Mucosa of descending colon (tissue), 3 donors: ENCODE results near the gene SCGN. TPM values are rescaled to one million over a fixed set of nuclear protein-coding genes. Genes with fewer than 3 reads are reported as not detected.

Experiments
- ATAC-seq: fragments of 200-7000 bp; cut with Tn5 transposase; one replicate; pipeline ENCODE4 v1.9.1; 2020; ENCODE audit warnings: mild to moderate bottlenecking, moderate library complexity
- DNase-seq, 3 donors: peaks; one replicate each; pipeline ENCODE4 v3.0.0-alpha.2; 2020
- H3K36me3 ChIP-seq: fragments of 200-600 bp; one replicate; pipeline ENCODE4 v1.8.0; 2021; ENCODE audit warnings: low read depth, mild to moderate bottlenecking
- H3K4me1 ChIP-seq: fragments of 200-600 bp; one replicate; pipeline ENCODE4 v1.8.0; 2021; ENCODE audit warnings: low read depth, mild to moderate bottlenecking
- H3K4me3 ChIP-seq: fragments of 200-600 bp; one replicate; pipeline ENCODE4 v1.8.0; 2021; ENCODE audit warnings: mild to moderate bottlenecking
- H3K9me3 ChIP-seq: fragments of 200-600 bp; one replicate; pipeline ENCODE4 v1.8.0; 2021; ENCODE audit warnings: mild to moderate bottlenecking
- CTCF ChIP-seq: fragments of 200-600 bp; IDR thresholded peaks from one replicate; pipeline ENCODE4 v1.8.0; 2022; ENCODE audit warnings: antibody characterized with exemption, mild to moderate bottlenecking
- intact Hi-C, 2 donors: fragments of 100-400 bp; cut with DNase I in 1 of 2; cut with micrococcal nuclease in 1 of 2; formaldehyde crosslinking; loops; one replicate each; pipeline versions ENCODE4 v1.11.0 to v1.11.1; 2022; cut with DNase I, micrococcal nuclease
- total RNA-seq, 3 donors: library from RNA; stranded (reverse); fragmentation: NEBNext Ultra II Directional in 2 of 3; extraction: Animal tissue kit (Norgen Biotek cat#: 25700) in 2 of 3; gene quantifications; one replicate each; pipeline versions ENCODE4 v1.2.1 to v1.2.4, GENCODE V29; 2021 to 2023
- donor health status: DM: no; HTN: no; CAD: no; lungs with moderate emphysema.
- donor health status: DM: no; HTN: no; CAD: no.
- donor health status: DM: no; HTN: yes; CAD: no.

Gene SCGN
- total RNA-seq, 3 donors from 2014 or later, result 6.4 to 18.5 (median 7.4) TPM

DNA sequence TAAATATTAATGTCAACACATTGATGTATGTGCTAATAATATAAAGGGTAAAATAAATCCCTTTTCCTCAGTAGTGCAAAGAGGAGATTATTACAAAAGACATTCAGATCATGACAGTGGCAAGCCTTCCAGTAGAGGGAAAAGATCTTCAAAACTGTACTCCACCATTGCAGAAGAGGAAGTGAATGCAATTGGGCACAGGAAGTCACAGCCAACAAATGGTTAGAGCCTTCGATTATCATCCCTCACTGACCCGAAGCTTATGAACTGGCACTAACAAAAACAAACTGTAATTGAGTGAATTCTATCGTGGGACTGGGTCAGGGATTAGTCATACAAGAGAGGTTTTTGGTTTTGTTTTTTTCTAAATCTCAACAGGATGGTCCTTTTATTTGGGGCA, 39.3 kb upstream of the SCGN start:
- TF ChIP-seq CTCF, result no peak
- no peak for DNase-seq
- H3K4me3 ChIP-seq, result no peak overlapping the region
- no peaks in the 10 kb centered on the region for H3K9me3 ChIP-seq
- intact Hi-C loops, result no loop called here
- H3K4me1 ChIP-seq, result no peaks in the 10 kb centered on the region
- no peaks in the 10 kb centered on the region for H3K36me3 ChIP-seq
- ATAC-seq, result no peak

DNA sequence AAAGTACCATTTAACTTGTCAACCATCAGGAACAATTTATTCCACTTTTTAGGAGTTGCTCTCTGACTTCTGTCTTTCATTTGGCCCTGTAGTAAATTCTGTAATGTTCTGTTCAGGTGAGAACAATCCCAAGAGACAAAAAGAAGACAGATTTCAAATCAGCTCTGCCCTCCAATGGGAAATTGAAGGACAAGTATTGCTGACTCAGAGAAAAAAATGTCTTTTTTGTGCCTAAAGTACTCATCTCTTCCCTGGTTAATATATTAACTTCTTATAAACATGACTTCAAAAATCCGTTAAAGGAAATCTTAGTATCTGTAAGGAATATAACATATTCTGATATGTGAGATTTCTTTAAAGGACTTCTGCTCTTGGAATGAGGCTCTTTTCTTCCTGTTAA, 38.6 kb upstream of the SCGN start:
- no peaks in the 10 kb centered on the region for H3K4me1 ChIP-seq
- DNase-seq, result no peak
- H3K4me3 ChIP-seq, result no peak overlapping the region
- H3K36me3 ChIP-seq, result no peaks in the 10 kb centered on the region
- TF ChIP-seq CTCF, result no peak
- no peaks in the 10 kb centered on the region for H3K9me3 ChIP-seq
- intact Hi-C loops, result no loop called here
- no peak for ATAC-seq

GRCh38 chr6:25614052-25614451, 38.0 kb upstream of the SCGN start:
- ATAC-seq (peak; percentile 56), DNase-seq (no peak)
- TF ChIP-seq CTCF, result no peak
- H3K4me3 ChIP-seq, result no peak overlapping the region
- no peaks in the 10 kb centered on the region for H3K9me3 ChIP-seq
- H3K36me3 ChIP-seq, result no peaks in the 10 kb centered on the region
- no peaks in the 10 kb centered on the region for H3K4me1 ChIP-seq
- intact Hi-C loops, result no loop called here

GRCh38 chr6:25615471-25615870, 36.5 kb upstream of the SCGN start:
- intact Hi-C loops, result no loop called here

DNA sequence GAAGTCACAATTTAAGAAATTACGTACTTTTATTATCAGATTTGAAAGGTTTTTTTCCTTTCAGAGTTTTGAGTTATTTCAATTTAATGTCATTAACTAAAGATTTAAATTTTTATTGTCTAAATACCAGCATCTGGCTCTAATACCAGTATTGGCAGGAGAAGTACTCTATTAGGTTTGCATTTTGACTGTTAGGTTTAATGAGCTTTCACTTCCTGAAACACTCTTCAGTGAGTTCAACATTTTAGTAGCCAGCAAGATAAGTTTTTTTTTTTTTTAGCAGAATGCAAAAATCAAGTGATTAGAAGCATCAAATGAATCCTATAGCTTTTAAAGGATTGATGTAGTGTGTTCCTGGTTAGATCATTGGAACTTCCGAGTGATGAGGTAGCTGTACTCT, 34.0 kb upstream of the SCGN start:
- Histone ChIP-seq H3K9me3 (no peaks in the 10 kb centered on the region), H3K4me3 (no peak overlapping the region), H3K4me1 (no peaks in the 10 kb centered on the region), H3K36me3 (no peaks in the 10 kb centered on the region)
- TF ChIP-seq CTCF, result no peak
- ATAC-seq, result no peak
- DNase-seq, result no peak
- intact Hi-C loops, result no loop called here

More at GRCh38 chr6:25615471-25615870, 36.5 kb upstream of the SCGN start:
- ATAC-seq (no peak), DNase-seq (no peak)
- H3K36me3 ChIP-seq, result no peaks in the 10 kb centered on the region
- H3K4me1 ChIP-seq, result no peaks in the 10 kb centered on the region
- H3K4me3 ChIP-seq, result no peak overlapping the region
- H3K9me3 ChIP-seq, result no peaks in the 10 kb centered on the region
- TF ChIP-seq CTCF, result no peak

DNA sequence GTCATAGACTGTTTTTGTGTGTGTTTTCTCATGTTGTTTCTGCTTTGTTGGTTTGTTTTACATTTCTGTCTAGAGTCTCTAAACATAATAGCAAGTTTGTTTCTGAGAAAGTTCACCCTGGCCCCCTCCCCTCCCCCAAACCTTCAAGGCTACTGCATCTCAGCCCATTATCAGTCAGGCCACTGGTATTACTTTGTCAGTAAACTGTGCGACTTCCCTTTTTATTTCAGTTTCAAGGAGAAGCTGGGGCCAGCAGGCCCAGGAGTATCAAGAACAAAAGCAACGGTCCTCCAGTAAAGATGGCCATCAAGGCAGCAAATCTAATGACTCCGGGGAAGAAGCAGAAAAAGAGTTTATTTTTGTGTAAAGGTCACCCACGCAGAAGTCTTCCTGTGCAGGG, 32.8 kb upstream of the SCGN start:
- TF ChIP-seq CTCF, result no peak
- ATAC-seq, result no peak
- no peak for DNase-seq
- no peaks in the 10 kb centered on the region for H3K4me1 ChIP-seq
- H3K4me3 ChIP-seq, result no peak overlapping the region
- intact Hi-C loops, result no loop called here
- H3K9me3 ChIP-seq, result no peaks in the 10 kb centered on the region
- no peaks in the 10 kb centered on the region for H3K36me3 ChIP-seq
